Kidney (tissue), 14 donors: ENCODE data around the gene ITGA2B. TPM values are rescaled to one million over a fixed set of nuclear protein-coding genes. Genes with fewer than 3 reads are reported as not detected.

Experiments used
- DNase-seq, 5 donors: peaks; one replicate each; pipeline ENCODE4 v3.0.0-alpha.2; 2013 to 2020
- FAIRE-seq: peaks from 2 replicates; lab custom pipeline; 2012; peaks lifted over from hg19 to GRCh38; lab: Jason Lieb, UNC
- H3K27ac ChIP-seq, 2 donors: one replicate each; pipeline ENCODE4 v1.7.0; 2013; ENCODE audit warnings: low read depth in 2 of 2, low read length in 2 of 2, inconsistent platforms in 1 of 2
- H3K27me3 ChIP-seq: one replicate; pipeline ENCODE4 v1.7.1; 2013; ENCODE audit warnings: low read length, inconsistent platforms; ENCODE audit not compliant: control insufficient read depth, insufficient read depth
- H3K36me3 ChIP-seq, 3 donors: one replicate each; pipeline versions ENCODE4 v1.7.0 to v1.7.1; 2013; ENCODE audit warnings: low read length in 3 of 3, control low read depth in 1 of 3, inconsistent platforms in 1 of 3; ENCODE audit not compliant: insufficient read depth in 3 of 3, control insufficient read depth in 2 of 3
- H3K4me1 ChIP-seq, 3 donors: one replicate each; pipeline versions ENCODE4 v1.7.0 to v1.7.1; 2013; ENCODE audit warnings: low read length in 3 of 3, inconsistent platforms in 1 of 3, low read depth in 1 of 3; ENCODE audit not compliant: control insufficient read depth in 2 of 3, insufficient read depth in 2 of 3
- H3K4me3 ChIP-seq, 3 donors: one replicate each; pipeline versions ENCODE4 v1.7.0 to v1.8.1; 2013; ENCODE audit warnings: low read length in 3 of 3, control low read depth in 1 of 3, inconsistent platforms in 1 of 3
- H3K9ac ChIP-seq, 3 donors: one replicate each; pipeline versions ENCODE4 v1.7.0 to v1.7.1; 2013; ENCODE audit warnings: low read length in 3 of 3, control low read depth in 1 of 3, inconsistent platforms in 1 of 3
- H3K9me3 ChIP-seq, 3 donors: one replicate each; pipeline versions ENCODE4 v1.7.0 to v1.7.1; 2013; ENCODE audit warnings: low read length in 3 of 3, control low read depth in 1 of 3, inconsistent platforms in 1 of 3; ENCODE audit not compliant: control insufficient read depth in 2 of 3, insufficient read depth in 1 of 3
- CTCF ChIP-seq: IDR thresholded peaks from 3 replicates; pipeline ENCODE4 v1.5.1; 2012; ENCODE audit warnings: mild to moderate bottlenecking, moderate library complexity, borderline replicate concordance; ENCODE audit not compliant: insufficient read depth; ENCODE audit errors: extremely low read depth
- intact Hi-C: fragments of 100-400 bp; cut with DNase I; formaldehyde crosslinking; loops from one replicate; pipeline ENCODE4 v1.11.1; 2022
- polyA plus RNA-seq: library from polyadenylated mRNA; stranded (reverse); fragments of 350-450 nt; fragmentation: Illumina TruSeq; extraction: RNeasy Lipid Tissue Mini Kit (QIAGEN cat#74804); gene quantifications from one replicate; pipeline ENCODE4 v1.2.3, GENCODE V29; 2014; ENCODE audit warnings: low read depth, low replicate concordance; ENCODE audit not compliant: insufficient read depth
- total RNA-seq: library from RNA; stranded (reverse); fragmentation: NEBNext Ultra II Directional; extraction: Animal tissue kit (Norgen Biotek cat#: 25700); gene quantifications from one replicate; pipeline ENCODE4 v1.2.1, GENCODE V29; 2021
- donor health status: control.
- donor health status: control.
- donor health status: control.
- donor health status: control.
- donor health status: control.
- donor health status: DM: yes; HTN: yes; CAD: no.
- donor health status: Normal renal cell carcinoma (clear cell type).

ITGA2B gene
- total and polyA plus RNA-seq, 2 donors from 2014 or later = 0.67 to 1.7 TPM

GRCh38 chr17:44389723-44390202, 314 bp upstream of the ITGA2B start:
- H3K27ac ChIP-seq = no peak overlapping the region
- peak in 1 of 5 donors; percentile 29 for DNase-seq
- H3K9ac ChIP-seq = no peak overlapping the region
- FAIRE-seq = no peak
- no peak overlapping the region for H3K4me3 ChIP-seq
- no peaks in the 10 kb centered on the region for H3K9me3 ChIP-seq
- intact Hi-C loops = no loop called here
- H3K4me1 ChIP-seq = peaks cover 0 to 11% (median 0%) of the 10 kb centered on the region in 3 donors
- no peaks in the 10 kb centered on the region for H3K36me3 ChIP-seq
- H3K27me3 ChIP-seq = no peaks in the 10 kb centered on the region
- TF ChIP-seq CTCF = no peak

- TF ChIP-seq CTCF = no peak
- H3K4me3 ChIP-seq = no peak overlapping the region
- no peaks in the 10 kb centered on the region for H3K27me3 ChIP-seq
- no peak for FAIRE-seq
- H3K36me3 ChIP-seq = no peaks in the 10 kb centered on the region
- intact Hi-C loops = no loop called here
- H3K9ac ChIP-seq = no peak overlapping the region
- no peaks in the 10 kb centered on the region for H3K9me3 ChIP-seq
- no peak for DNase-seq
- peaks cover 0 to 11% (median 0%) of the 10 kb centered on the region in 3 donors for H3K4me1 ChIP-seq
- no peak overlapping the region for H3K27ac ChIP-seq
These were observed 1.6 kb downstream of the ITGA2B start for GRCh38 chr17:44387804-44388203.

- intact Hi-C loops = no loop called here
- peak overlapping the region in 1 of 3 donors; percentile 61 for H3K4me3 ChIP-seq
- no peak overlapping the region for H3K27ac ChIP-seq
- DNase-seq (peak in 1 of 5 donors; percentile 20), FAIRE-seq (no peak)
- no peak for TF ChIP-seq CTCF
- peaks cover 0 to 11% (median 0%) of the 10 kb centered on the region in 3 donors for H3K4me1 ChIP-seq
- H3K9ac ChIP-seq = peak overlapping the region in 1 of 3 donors; percentile 55
- no peaks in the 10 kb centered on the region for H3K27me3 ChIP-seq
- H3K36me3 ChIP-seq = no peaks in the 10 kb centered on the region
- H3K9me3 ChIP-seq = no peaks in the 10 kb centered on the region
These were observed 3.3 kb downstream of the ITGA2B start for GRCh38 chr17:44386182-44386525.
